MM.1S (cell line): ENCODE measurements around the gene ST7.

ENCODE experiments used
- EZH2 ChIP-seq: fragments of 300-600 bp; sonication (generic); optimal IDR thresholded peaks from 2 replicates; pipeline ENCODE3; 2017; ENCODE audit warnings: low read depth, mild to moderate bottlenecking, antibody characterized with exemption, low read length, mixed read lengths
- TF ChIP-seq, protein P1 (sequence below): fragments of 300-600 bp; sonication (generic); IDR thresholded peaks from 2 replicates; pipeline ENCODE4 v1.5.1; 2016; ENCODE audit warnings: antibody characterized with exemption, low read length, mixed read lengths

DNA sequence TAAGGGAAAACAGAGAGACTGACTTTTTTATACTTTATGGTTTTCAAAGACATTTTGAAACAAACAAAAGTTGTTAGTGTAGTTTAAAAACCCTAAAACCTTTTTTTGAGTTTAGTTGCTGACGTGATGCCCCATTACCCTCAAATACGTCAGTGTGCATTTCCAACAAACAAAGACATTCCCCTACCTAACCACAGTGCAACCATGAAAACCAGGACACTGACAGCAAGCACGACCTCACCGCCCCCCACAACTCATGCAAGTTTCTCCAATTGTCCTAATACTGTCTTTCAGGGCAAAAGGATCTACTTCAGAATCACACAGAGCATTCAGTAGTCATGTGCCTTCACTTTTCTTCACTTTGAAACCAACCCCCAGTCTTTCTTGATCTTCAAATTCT, 294.5 kb downstream of the ST7 start:
- TF ChIP-seq, protein P1, sequence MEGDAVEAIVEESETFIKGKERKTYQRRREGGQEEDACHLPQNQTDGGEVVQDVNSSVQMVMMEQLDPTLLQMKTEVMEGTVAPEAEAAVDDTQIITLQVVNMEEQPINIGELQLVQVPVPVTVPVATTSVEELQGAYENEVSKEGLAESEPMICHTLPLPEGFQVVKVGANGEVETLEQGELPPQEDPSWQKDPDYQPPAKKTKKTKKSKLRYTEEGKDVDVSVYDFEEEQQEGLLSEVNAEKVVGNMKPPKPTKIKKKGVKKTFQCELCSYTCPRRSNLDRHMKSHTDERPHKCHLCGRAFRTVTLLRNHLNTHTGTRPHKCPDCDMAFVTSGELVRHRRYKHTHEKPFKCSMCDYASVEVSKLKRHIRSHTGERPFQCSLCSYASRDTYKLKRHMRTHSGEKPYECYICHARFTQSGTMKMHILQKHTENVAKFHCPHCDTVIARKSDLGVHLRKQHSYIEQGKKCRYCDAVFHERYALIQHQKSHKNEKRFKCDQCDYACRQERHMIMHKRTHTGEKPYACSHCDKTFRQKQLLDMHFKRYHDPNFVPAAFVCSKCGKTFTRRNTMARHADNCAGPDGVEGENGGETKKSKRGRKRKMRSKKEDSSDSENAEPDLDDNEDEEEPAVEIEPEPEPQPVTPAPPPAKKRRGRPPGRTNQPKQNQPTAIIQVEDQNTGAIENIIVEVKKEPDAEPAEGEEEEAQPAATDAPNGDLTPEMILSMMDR: no peak
- TF ChIP-seq EZH2: no peak
